ENCODE results near the gene MGP. TPM values are rescaled to one million over a fixed set of nuclear protein-coding genes. Genes with fewer than 3 reads are reported as not detected.

The MGP gene
- total and polyA plus RNA-seq, 2 of the 13 experiments (the other 11 are each of a cell fraction or from before 2014, with no cell fraction given): not detected

- no peak for TF ChIP-seq MTF2 (CRISPR knock-in tag; IDR thresholded peaks at IDR 0.05; ENCODE audit: borderline replicate concordance)
- no peak for TF ChIP-seq DNMT3B (CRISPR knock-in tag; conservative IDR thresholded peaks at IDR 0.05)
- no peak for TF ChIP-seq ETV6 (CRISPR knock-in tag; conservative IDR thresholded peaks at IDR 0.05)
- TF ChIP-seq ZNF772 (CRISPR knock-in tag; IDR thresholded peaks at IDR 0.05): no peak
- TF ChIP-seq TEAD2 (CRISPR knock-in tag; IDR thresholded peaks at IDR 0.05): no peak
- no peak for TF ChIP-seq ZSCAN29 (CRISPR knock-in tag; conservative IDR thresholded peaks at IDR 0.05)
- TF ChIP-seq ZBTB34 (CRISPR knock-in tag; IDR thresholded peaks at IDR 0.05): no peak; the same call in 1 of the 2 replicates
- TF ChIP-seq ZSCAN22 (CRISPR knock-in tag; IDR thresholded peaks at IDR 0.05): no peak
- no peak for TF ChIP-seq ISX (CRISPR knock-in tag; conservative IDR thresholded peaks at IDR 0.05)
- TF ChIP-seq MEIS1 (CRISPR knock-in tag; IDR thresholded peaks at IDR 0.05; ENCODE audit: borderline replicate concordance): no peak
- no peak for TF ChIP-seq ZBTB3 (CRISPR knock-in tag; IDR thresholded peaks at IDR 0.05; ENCODE audit: borderline replicate concordance, low read depth)
- no peak for TF ChIP-seq ATF4 (CRISPR knock-in tag; IDR thresholded peaks at IDR 0.05)
- TF ChIP-seq PPARG (CRISPR knock-in tag; conservative IDR thresholded peaks at IDR 0.05): peak; percentile 51; the same call in 1 of the 2 replicates
- no peak for TF ChIP-seq ZNF839 (CRISPR knock-in tag; IDR thresholded peaks at IDR 0.05; ENCODE audit: borderline replicate concordance)
- no peak for TF ChIP-seq ERF (CRISPR knock-in tag; IDR thresholded peaks at IDR 0.05)
- peak; percentile 56; the same call in 1 of the 2 replicates for TF ChIP-seq HDAC2 (CRISPR knock-in tag; IDR thresholded peaks at IDR 0.05)
- TF ChIP-seq ZNF383 (CRISPR knock-in tag; IDR thresholded peaks at IDR 0.05; ENCODE audit: borderline replicate concordance): no peak
- TF ChIP-seq ZBTB42 (CRISPR knock-in tag; IDR thresholded peaks at IDR 0.05): no peak
- TF ChIP-seq ZNF10 (CRISPR knock-in tag; IDR thresholded peaks at IDR 0.05; ENCODE audit: borderline replicate concordance, low read depth): no peak
- no peak for TF ChIP-seq ATF2 (CRISPR knock-in tag; IDR thresholded peaks at IDR 0.05)
- TF ChIP-seq ZNF546 (CRISPR knock-in tag; conservative IDR thresholded peaks at IDR 0.05): no peak
- peak; percentile 35; the same call in 1 of the 2 replicates for TF ChIP-seq SOX5 (CRISPR knock-in tag; IDR thresholded peaks at IDR 0.05; ENCODE audit: borderline replicate concordance)
- TF ChIP-seq AHR (CRISPR knock-in tag; IDR thresholded peaks at IDR 0.05): no peak
- TF ChIP-seq NBN (conservative IDR thresholded peaks at IDR 0.05): no peak
- no peak for TF ChIP-seq ZNF567 (CRISPR knock-in tag; IDR thresholded peaks at IDR 0.05; ENCODE audit: borderline replicate concordance)
- TF ChIP-seq ZNF777 (CRISPR knock-in tag; IDR thresholded peaks at IDR 0.05): no peak
- no peak for TF ChIP-seq REL (CRISPR knock-in tag; conservative IDR thresholded peaks at IDR 0.05)
- no peak for TF ChIP-seq ZNF274 (CRISPR knock-in tag; IDR thresholded peaks at IDR 0.05)
- TF ChIP-seq NRL (CRISPR knock-in tag; IDR thresholded peaks at IDR 0.05; ENCODE audit: borderline replicate concordance): no peak
- peak; percentile 77 for TF ChIP-seq TEAD3 (CRISPR knock-in tag; optimal IDR thresholded peaks at IDR 0.05; ENCODE audit: borderline replicate concordance)
- TF ChIP-seq BHLHE40 (IDR thresholded peaks at IDR 0.05; ENCODE audit: low read length): no peak
These were observed 45.0 kb downstream of the MGP start (continued) for GRCh38 chr12:14840616-14841015.
